AG10803 (cell line): Measurements from ENCODE around the gene ARHGAP15.

Source experiments
- DNase-seq: peaks from one replicate; pipeline ENCODE4 v3.0.0; 2010; ENCODE audit warnings: low read depth
- H3K4me3 ChIP-seq: 2 replicates; pipeline ENCODE4 v1.5.1; 2011; ENCODE audit warnings: mild to moderate bottlenecking, low read length, control low read depth
- TF ChIP-seq, protein P1 (sequence below): conservative IDR thresholded peaks from 2 replicates; pipeline ENCODE4 v1.5.1; 2011; ENCODE audit warnings: mild to moderate bottlenecking, low read length, control low read depth, inconsistent platforms

ARHGAP15 gene

DNA sequence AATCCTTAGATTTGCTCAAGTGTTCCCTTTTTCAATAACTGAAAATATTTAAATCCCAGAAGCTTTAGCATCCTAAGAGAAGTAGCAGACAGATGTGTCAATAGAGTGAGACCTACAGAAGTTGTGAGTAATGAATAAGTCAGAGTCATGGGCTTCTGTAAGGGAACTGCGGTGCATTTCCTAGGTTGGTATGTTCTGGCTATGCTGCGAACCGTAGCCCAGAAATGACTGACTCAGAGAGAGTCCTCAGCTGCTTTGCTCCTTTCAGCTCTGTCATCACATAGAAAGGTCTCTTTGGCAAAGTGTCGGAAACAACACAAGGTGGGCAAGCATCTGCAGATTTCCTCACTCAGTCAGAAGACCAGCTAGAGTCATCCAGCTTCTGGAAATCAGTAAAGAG is 297.1 kb downstream of the ARHGAP15 start:
- peak; percentile 80 for DNase-seq
- TF ChIP-seq, protein P1, sequence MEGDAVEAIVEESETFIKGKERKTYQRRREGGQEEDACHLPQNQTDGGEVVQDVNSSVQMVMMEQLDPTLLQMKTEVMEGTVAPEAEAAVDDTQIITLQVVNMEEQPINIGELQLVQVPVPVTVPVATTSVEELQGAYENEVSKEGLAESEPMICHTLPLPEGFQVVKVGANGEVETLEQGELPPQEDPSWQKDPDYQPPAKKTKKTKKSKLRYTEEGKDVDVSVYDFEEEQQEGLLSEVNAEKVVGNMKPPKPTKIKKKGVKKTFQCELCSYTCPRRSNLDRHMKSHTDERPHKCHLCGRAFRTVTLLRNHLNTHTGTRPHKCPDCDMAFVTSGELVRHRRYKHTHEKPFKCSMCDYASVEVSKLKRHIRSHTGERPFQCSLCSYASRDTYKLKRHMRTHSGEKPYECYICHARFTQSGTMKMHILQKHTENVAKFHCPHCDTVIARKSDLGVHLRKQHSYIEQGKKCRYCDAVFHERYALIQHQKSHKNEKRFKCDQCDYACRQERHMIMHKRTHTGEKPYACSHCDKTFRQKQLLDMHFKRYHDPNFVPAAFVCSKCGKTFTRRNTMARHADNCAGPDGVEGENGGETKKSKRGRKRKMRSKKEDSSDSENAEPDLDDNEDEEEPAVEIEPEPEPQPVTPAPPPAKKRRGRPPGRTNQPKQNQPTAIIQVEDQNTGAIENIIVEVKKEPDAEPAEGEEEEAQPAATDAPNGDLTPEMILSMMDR: no peak
- no peak overlapping the region for H3K4me3 ChIP-seq

DNA sequence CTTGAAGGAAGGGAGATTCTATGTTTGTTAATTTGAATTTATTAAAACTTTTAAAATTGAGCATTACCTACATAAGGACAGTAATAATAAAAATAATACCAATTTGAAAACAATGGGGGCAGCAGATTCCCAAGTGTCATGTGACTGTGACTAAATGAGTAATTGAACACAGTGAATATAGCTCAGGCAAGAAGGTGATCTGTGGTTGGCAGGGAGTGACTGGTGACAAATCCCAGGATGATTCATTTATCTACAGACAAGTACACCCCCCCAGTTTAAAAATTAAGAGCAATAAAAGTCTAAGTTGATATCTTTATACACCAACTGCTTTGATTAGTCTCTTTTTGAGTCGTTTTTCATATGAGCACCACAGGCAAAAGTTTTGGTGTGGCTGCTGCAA is 299.5 kb downstream of the ARHGAP15 start:
- no peak for DNase-seq
- TF ChIP-seq, protein P1: no peak
- no peak overlapping the region for H3K4me3 ChIP-seq

- DNase-seq: no peak
- TF ChIP-seq, protein P1: no peak
- no peak overlapping the region for H3K4me3 ChIP-seq
Measured at GRCh38 chr2:143429932-143430679, 300.9 kb downstream of the ARHGAP15 start.

GRCh38 chr2:143431316-143431715 is 302.1 kb downstream of the ARHGAP15 start:
- TF ChIP-seq, protein P1: no peak
- no peak overlapping the region for H3K4me3 ChIP-seq
- no peak for DNase-seq

DNA sequence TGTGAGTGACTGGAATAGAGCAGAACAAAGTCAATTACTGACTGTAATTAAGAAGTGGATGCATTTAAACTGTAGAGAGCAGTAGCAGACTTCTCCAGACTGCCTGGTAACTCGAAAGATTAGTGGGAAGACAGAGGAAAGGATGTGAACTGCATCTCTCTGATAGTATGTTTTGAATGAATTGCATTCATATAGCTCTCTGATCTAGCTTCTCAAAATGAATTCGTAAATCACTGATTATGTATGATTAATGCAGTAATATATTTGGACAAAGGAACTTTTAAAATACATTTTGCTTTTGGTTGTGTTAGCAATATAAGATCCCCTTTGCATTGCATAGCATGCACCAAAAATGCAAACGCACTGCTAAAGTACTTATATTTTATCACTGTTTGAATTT is 304.0 kb downstream of the ARHGAP15 start:
- TF ChIP-seq, protein P1: peak; percentile 36; the same call in 1 of the 2 replicates
- no peak overlapping the region for H3K4me3 ChIP-seq
- DNase-seq: peak; percentile 15

- TF ChIP-seq, protein P1: no peak
- H3K4me3 ChIP-seq: no peak overlapping the region
- DNase-seq: no peak
Measured at GRCh38 chr2:143433840-143434239, 304.6 kb downstream of the ARHGAP15 start.

- no peak overlapping the region for H3K4me3 ChIP-seq
- DNase-seq: no peak
Measured at GRCh38 chr2:143434445-143434844, 305.2 kb downstream of the ARHGAP15 start.

More at GRCh38 chr2:143434445-143434844, 305.2 kb downstream of the ARHGAP15 start:
- TF ChIP-seq, protein P1: no peak
